ENCODE data around the gene MYF6.

GRCh38 chr12:80712866-80713265 is 5.4 kb downstream of the MYF6 start:
- TF ChIP-seq CTCF (IDR thresholded peaks at IDR 0.05; ENCODE audit: insufficient read depth, low read depth, low read length) (no peak), EZH2 (IDR thresholded peaks at IDR 0.05; ENCODE audit: insufficient read depth, low read length) (no peak)

Measured in astrocyte (in vitro differentiated cells and primary cell).